Prostate gland (tissue), 2 donors: ENCODE data around the gene MILR1. TPM values are rescaled to one million over a fixed set of nuclear protein-coding genes. Genes with fewer than 3 reads are reported as not detected.

Experiments used
- DNase-seq: peaks from one replicate; pipeline ENCODE4 v3.0.0-alpha.2; 2019; ENCODE audit warnings: low spot score
- H3K27ac ChIP-seq, 2 donors: fragments of 200-600 bp; sonication (generic); 2 replicates each; pipeline ENCODE4 v1.5.1; 2017 to 2019
- H3K27me3 ChIP-seq: fragments of 200-600 bp; sonication (generic); replicated peaks from 2 replicates; pipeline ENCODE4 v1.5.1; 2019; ENCODE audit not compliant: insufficient read depth
- H3K36me3 ChIP-seq, 2 donors: fragments of 200-600 bp; sonication (generic); 1 replicate in 1 of 2; 2 replicates in 1 of 2; pipeline versions ENCODE4 v1.5.1 to v1.8.1; 2017 to 2019
- H3K4me1 ChIP-seq: fragments of 200-600 bp; sonication (generic); replicated peaks from 2 replicates; pipeline ENCODE4 v1.5.1; 2019
- H3K4me3 ChIP-seq, 2 donors: fragments of 200-600 bp; sonication (generic); 2 replicates each; pipeline ENCODE4 v1.5.1; 2017 to 2019
- H3K9me3 ChIP-seq: fragments of 200-600 bp; sonication (generic); 2 replicates; pipeline ENCODE4 v1.5.1; 2017
- CTCF ChIP-seq, 4 experiments: fragments of 200-600 bp in 2 of 4; fragments of 450-650 bp in 2 of 4; sonication (generic) in 2 of 4; IDR thresholded peaks; 1 replicate in 3 of 4; 2 replicates in 1 of 4; pipeline ENCODE4 v1.5.1; 2016 to 2019; ENCODE audit warnings: antibody characterized with exemption in 4 of 4, mild to moderate bottlenecking in 2 of 4, moderate library complexity in 2 of 4
- POLR2A ChIP-seq: fragments of 450-650 bp; IDR thresholded peaks from one replicate; pipeline ENCODE4 v1.6.1; 2016; ENCODE audit warnings: antibody characterized with exemption, mild to moderate bottlenecking
- POLR2AphosphoS5 ChIP-seq: sonication (generic); formaldehyde crosslinking; IDR thresholded peaks from one replicate; pipeline ENCODE4 v1.6.1; 2017; ENCODE audit warnings: antibody characterized with exemption
- WGBS: methylation state at CpG from one replicate; pipeline ENCODE4 v1.1.5; 2018; 5-methylcytosine and 5-hydroxymethylcytosine counted together
- intact Hi-C: fragments of 100-400 bp; cut with DNase I; formaldehyde crosslinking; loops from one replicate; pipeline ENCODE4 v1.14.2; 2022
- microRNA counts, 2 donors: library from miRNA; unstranded; fragments of <30 nt; microRNA quantifications; one replicate each; lab custom pipeline; 2016 to 2017
- microRNA-seq: library from miRNA; unstranded; fragments of <30 nt; microRNA quantifications from one replicate; pipeline ENCODE4, GENCODE V29; 2016
- small RNA-seq, 2 donors: library from RNA; depleted of rRNA; stranded (forward); fragments of <200 nt; gene quantifications; one replicate each; pipeline ENCODE3, GENCODE V24; 2016
- total RNA-seq, 2 donors: library from RNA; depleted of rRNA; stranded (reverse); fragments of >200 nt; gene quantifications; one replicate each; pipeline ENCODE4 v1.1.0, GENCODE V29; 2016

The MILR1 gene
- total RNA-seq, 2 donors from 2014 or later: 0.77 to 4.3 TPM

- peaks cover 3% of the 10 kb centered on the region for H3K4me1 ChIP-seq
- H3K36me3 ChIP-seq: no peaks in the 10 kb centered on the region
- 86% methylated on average over 6 of the region's 6 CpGs for WGBS
- no peak overlapping the region for H3K27ac ChIP-seq
- no peak for DNase-seq
- H3K9me3 ChIP-seq: no peaks in the 10 kb centered on the region
- no peak for TF ChIP-seq CTCF (IDR thresholded peaks at IDR 0.05)
- TF ChIP-seq POLR2AphosphoS5: no peak
- TF ChIP-seq POLR2A: no peak
- intact Hi-C loops: loop anchor here (10.0 kb wide), 1 partner anchor 184 kb away; no protein-coding TSS in a partner anchor
- H3K4me3 ChIP-seq: no peak overlapping the region
- H3K27me3 ChIP-seq: no peaks in the 10 kb centered on the region
Measured at GRCh38 chr17:64509179-64509578, 60.3 kb downstream of the MILR1 start.

GRCh38 chr17:64515419-64515818, 66.5 kb downstream of the MILR1 start:
- Histone ChIP-seq H3K36me3 (no peaks in the 10 kb centered on the region), H3K27ac (no peak overlapping the region), H3K4me1 (no peaks in the 10 kb centered on the region), H3K9me3 (no peaks in the 10 kb centered on the region), H3K27me3 (no peaks in the 10 kb centered on the region), H3K4me3 (no peak overlapping the region)
- no peak for DNase-seq
- intact Hi-C loops: no loop called here
- 76% methylated on average over 2 of the region's 2 CpGs for WGBS
- TF ChIP-seq POLR2A (no peak), CTCF (IDR thresholded peaks at IDR 0.05) (no peak), POLR2AphosphoS5 (no peak)

- intact Hi-C loops: no loop called here
- Histone ChIP-seq H3K36me3 (no peaks in the 10 kb centered on the region), H3K4me1 (no peaks in the 10 kb centered on the region), H3K4me3 (no peak overlapping the region), H3K27ac (no peak overlapping the region), H3K27me3 (no peaks in the 10 kb centered on the region), H3K9me3 (no peaks in the 10 kb centered on the region)
- TF ChIP-seq POLR2AphosphoS5 (no peak), CTCF (IDR thresholded peaks at IDR 0.05) (no peak), POLR2A (no peak)
- DNase-seq: no peak
- 96% methylated on average over 1 of the region's 1 CpG for WGBS
Measured at GRCh38 chr17:64515829-64516228, 66.9 kb downstream of the MILR1 start.

MicroRNAs within 50 kb of the gene (microRNA counts, 767-probe panel; counts per million panel counts)
- microRNA hsa-miR-1273e (lab: Ali Mortazavi, UCI): 0 to 431 counts per million in 2 donors

Small RNA genes within 50 kb of the gene (microRNA-seq; reads per million reads assigned to microRNA genes)
- gene MIR1273E: not detected
- gene MIR3064: 9.4 reads per million, percentile 50 among the genes with 10 or more reads in this experiment
- not detected for gene MIR5047

Small RNA genes within 50 kb of the gene (small RNA-seq; reads per million reads assigned to genes)
- gene ATP5MFP4 (0 reads per million in 2 donors), gene MIR1273E (0 reads per million in 2 donors)

Other genes with a start within 250 kb of the MILR1 start
- gene TEX2, start 185.9 kb upstream of the MILR1 start, total RNA-seq: 10 to 100 TPM; 31.3 to 43.8 TPM
- 10 to 100 TPM; 22.0 to 57.9 TPM for gene PECAM1, start 58.3 kb upstream of the MILR1 start, total RNA-seq
- gene POLG2, start 47.9 kb downstream of the MILR1 start, total RNA-seq: 1 to 10 TPM; 5.3 to 9.7 TPM
- 1,000 to 10,000 TPM; 1,009 to 1,102 TPM for gene DDX5, start 57.2 kb downstream of the MILR1 start, total RNA-seq
- 10 to 100 TPM; 26.8 to 50.6 TPM for gene CEP95, start 57.9 kb downstream of the MILR1 start, total RNA-seq
- 10 to 100 TPM; 21.5 to 29.1 TPM for gene SMURF2, start 213.2 kb downstream of the MILR1 start, total RNA-seq